Activated naive CD4-positive, alpha-beta T cell treated with anti-CD3 and anti-CD28 coated beads, Interleukin-2, amount 50 U/mL, for 24 hours (primary cell): ENCODE measurements around the gene TMED4.
A peak's percentile ranks its signal among the peaks of the same experiment; 100 is the strongest.
"Not testable (repeated sequence)": the region's sequence is repeated elsewhere in the genome, so short reads cannot be mapped to it uniquely, and the experiment has no call there.

ENCODE experiments used
- H3K27ac Mint-ChIP-seq: one replicate; pipeline ENCODE4 v1.8.0; 2021; ENCODE audit warnings: mild to moderate bottlenecking, mixed read lengths
- H3K27me3 Mint-ChIP-seq: one replicate; pipeline ENCODE4 v1.8.0; 2021; ENCODE audit warnings: mixed read lengths
- H3K36me3 Mint-ChIP-seq: one replicate; pipeline ENCODE4 v1.8.0; 2021; ENCODE audit warnings: mixed read lengths
- H3K4me1 Mint-ChIP-seq: one replicate; pipeline ENCODE4 v1.8.0; 2021; ENCODE audit warnings: mixed read lengths
- H3K4me3 Mint-ChIP-seq: one replicate; pipeline ENCODE4 v1.8.0; 2021; ENCODE audit warnings: mild to moderate bottlenecking, mixed read lengths
- H3K9me3 Mint-ChIP-seq: one replicate; pipeline ENCODE4 v1.8.0; 2021; ENCODE audit warnings: mixed read lengths

TMED4 gene

DNA sequence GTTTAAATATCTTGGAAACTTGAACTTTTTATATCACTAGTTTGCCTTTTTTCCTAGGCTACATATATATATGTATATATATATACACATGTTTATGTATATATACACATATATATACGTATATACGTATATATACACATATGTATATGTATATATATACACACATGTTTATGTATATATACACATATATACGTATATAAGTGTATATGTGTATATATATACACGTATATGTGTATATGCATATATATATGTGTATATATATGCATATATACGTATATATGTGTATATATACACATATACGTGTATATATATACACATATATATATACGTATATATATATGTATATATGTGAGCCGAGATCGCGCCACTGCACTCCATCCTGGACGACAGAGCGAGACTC lies 34.5 kb upstream of the TMED4 start:
- Mint-ChIP-seq H3K9me3 (no peaks in the 10 kb centered on the region), H3K4me1 (peaks cover 74% of the 10 kb centered on the region), H3K27me3 (no peaks in the 10 kb centered on the region), H3K4me3 (no peak overlapping the region), H3K27ac (no peak overlapping the region), H3K36me3 (peaks cover 7% of the 10 kb centered on the region)

DNA sequence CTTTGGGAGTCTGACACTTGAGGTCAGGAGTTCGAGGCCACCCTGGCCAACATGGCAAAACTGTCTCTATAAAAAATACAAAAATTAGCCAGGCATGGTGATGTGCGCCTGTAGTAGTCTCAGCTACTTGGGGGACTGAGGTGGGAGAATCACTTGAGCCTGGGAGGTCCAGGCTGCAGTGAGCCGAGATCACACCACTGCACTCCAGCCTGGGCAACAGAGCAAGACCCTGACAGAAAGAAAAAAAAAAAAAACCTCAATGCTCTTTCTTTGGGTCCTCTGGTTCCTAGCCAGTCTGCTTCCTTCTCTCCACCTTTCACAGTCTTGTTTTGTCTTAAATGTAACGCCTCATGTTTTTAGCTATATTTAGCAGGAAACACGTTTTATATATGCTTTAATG lies 33.8 kb upstream of the TMED4 start:
- H3K4me1 Mint-ChIP-seq, result peaks cover 67% of the 10 kb centered on the region
- no peaks in the 10 kb centered on the region for H3K9me3 Mint-ChIP-seq
- H3K27me3 Mint-ChIP-seq, result no peaks in the 10 kb centered on the region
- no peak overlapping the region for H3K4me3 Mint-ChIP-seq
- H3K27ac Mint-ChIP-seq, result no peak overlapping the region
- peaks cover 7% of the 10 kb centered on the region for H3K36me3 Mint-ChIP-seq

DNA sequence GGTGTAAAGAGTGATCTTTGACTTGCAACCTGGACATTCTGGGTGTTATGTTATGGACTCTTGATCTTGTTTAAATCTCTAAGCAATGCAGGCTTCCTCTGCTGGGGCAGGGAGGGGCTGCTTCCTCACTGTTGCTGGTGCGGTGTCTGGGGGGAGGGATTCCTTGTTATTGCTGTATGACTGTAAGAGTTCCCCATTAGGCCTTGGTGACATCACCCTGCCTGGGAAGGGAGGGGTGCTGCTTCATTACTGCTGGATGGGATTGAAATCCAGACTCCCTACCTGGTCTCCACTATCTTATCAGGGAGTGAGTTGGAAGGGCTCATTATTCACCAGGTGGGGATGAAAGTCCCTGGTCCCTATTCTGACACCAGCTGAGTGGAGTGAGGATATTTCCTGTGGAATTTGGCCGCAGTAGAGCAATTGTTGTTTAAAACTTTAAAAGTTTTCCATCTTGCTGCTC lies 33.1 kb upstream of the TMED4 start:
- H3K4me3 Mint-ChIP-seq, result peak overlapping the region; percentile 21
- peaks cover 7% of the 10 kb centered on the region for H3K36me3 Mint-ChIP-seq
- H3K4me1 Mint-ChIP-seq, result peaks cover 67% of the 10 kb centered on the region
- no peaks in the 10 kb centered on the region for H3K27me3 Mint-ChIP-seq
- no peaks in the 10 kb centered on the region for H3K9me3 Mint-ChIP-seq
- peak overlapping the region; percentile 71 for H3K27ac Mint-ChIP-seq

DNA sequence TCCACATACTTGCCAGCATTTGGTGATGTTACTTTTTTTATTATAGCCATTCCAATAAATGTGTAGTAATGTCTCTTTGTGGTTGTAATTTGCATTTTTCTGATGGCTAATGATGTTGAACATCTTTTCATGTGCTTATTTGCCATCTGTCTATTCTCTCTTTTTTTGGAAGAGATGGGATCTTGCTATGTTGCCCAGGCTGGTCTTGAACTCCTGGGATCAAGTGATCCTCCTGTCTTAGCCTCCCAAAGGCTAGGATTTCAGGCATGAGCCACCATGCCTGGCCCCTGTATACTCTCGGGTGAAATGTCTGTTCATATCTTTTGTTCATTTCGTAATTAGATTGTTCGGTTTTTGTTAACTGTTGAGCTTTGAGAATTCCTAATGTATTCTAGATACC lies 27.8 kb upstream of the TMED4 start:
- peaks cover 7% of the 10 kb centered on the region for H3K36me3 Mint-ChIP-seq
- no peak overlapping the region for H3K27ac Mint-ChIP-seq
- no peaks in the 10 kb centered on the region for H3K27me3 Mint-ChIP-seq
- no peak overlapping the region for H3K4me3 Mint-ChIP-seq
- no peaks in the 10 kb centered on the region for H3K9me3 Mint-ChIP-seq
- H3K4me1 Mint-ChIP-seq, result peaks cover 54% of the 10 kb centered on the region

DNA sequence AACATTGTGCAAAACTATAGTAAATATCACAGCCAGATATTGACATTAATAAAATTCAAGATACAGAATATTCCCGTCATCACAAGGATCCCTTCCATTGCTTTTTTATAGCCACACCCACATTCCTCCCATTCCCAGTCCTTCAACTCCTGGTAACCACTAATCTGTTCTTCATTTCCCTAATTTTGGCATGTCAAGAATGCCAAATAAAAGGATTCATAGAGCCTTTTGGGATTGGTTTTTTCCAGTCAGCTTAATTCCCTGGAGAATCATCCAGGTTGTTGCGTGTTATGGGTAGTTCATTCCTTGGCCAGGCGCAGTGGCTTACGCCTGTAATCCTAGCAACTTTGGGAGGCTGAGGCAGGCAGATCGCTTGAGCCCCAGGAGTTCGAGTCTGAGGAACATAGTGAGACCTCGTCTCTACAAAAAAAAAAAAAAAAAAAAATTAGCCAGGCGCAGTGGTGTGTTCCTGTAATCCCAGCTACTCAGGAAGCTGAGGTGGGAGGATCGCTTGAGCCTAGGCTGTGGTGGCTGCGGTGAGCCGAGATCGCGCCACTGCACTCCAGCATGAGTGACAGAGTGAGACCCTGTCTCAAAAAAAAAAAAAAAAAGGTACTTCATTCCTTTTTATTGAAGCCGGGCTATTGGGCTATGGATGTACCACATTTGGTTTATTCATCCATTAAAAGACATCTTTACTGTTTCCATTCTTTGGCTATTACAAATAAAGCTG lies 27.1 kb upstream of the TMED4 start:
- Mint-ChIP-seq H3K27ac (no peak overlapping the region), H3K4me1 (peaks cover 46% of the 10 kb centered on the region), H3K27me3 (no peaks in the 10 kb centered on the region), H3K36me3 (peaks cover 3% of the 10 kb centered on the region), H3K9me3 (no peaks in the 10 kb centered on the region), H3K4me3 (peak overlapping the region; percentile 36)

DNA sequence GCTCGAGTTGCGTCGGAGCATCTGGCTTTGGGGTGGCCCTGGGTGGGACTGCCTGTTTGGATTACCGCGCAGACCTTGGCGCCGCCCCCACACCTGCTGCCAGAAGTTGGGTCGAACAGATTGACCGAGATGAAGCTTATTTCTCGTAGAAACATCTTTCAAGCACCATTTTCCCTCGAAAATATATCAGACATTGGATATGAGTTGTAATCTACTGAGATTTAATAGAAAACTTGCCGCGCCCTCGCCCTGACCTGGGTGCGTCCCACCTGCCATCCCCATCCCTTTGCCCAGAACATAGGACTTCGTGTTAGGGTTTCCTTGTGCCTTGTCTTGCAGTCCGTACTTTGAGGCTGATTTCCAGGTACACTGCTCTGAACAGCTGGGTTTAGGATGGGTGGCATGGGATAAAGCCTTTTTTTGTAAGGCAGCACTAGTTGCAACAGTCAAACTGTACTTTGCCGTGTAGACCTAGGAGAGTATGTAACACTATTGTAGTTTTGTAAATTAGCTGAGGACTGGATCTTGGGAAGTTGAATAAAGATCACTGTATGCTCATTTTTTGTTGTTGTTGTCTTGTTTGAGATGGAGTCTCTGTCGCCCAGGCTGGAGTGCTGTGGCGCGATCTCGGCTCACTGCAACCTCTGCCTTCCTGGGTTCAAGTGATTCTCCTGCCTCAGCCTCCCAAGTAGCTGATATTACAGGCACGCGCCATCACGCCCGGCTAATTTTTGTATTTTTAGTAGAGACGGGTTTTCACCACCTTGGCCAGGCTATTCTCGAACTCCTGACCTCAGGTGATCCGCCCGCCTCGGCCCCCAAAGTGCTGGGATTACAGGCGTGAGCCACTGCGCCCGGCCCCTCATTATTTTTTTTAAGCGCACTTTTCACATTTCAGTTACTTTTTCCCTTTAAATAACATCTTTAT lies 25.4 kb upstream of the TMED4 start:
- Mint-ChIP-seq H3K4me1 (peaks cover 42% of the 10 kb centered on the region), H3K36me3 (peaks cover 3% of the 10 kb centered on the region)

DNA sequence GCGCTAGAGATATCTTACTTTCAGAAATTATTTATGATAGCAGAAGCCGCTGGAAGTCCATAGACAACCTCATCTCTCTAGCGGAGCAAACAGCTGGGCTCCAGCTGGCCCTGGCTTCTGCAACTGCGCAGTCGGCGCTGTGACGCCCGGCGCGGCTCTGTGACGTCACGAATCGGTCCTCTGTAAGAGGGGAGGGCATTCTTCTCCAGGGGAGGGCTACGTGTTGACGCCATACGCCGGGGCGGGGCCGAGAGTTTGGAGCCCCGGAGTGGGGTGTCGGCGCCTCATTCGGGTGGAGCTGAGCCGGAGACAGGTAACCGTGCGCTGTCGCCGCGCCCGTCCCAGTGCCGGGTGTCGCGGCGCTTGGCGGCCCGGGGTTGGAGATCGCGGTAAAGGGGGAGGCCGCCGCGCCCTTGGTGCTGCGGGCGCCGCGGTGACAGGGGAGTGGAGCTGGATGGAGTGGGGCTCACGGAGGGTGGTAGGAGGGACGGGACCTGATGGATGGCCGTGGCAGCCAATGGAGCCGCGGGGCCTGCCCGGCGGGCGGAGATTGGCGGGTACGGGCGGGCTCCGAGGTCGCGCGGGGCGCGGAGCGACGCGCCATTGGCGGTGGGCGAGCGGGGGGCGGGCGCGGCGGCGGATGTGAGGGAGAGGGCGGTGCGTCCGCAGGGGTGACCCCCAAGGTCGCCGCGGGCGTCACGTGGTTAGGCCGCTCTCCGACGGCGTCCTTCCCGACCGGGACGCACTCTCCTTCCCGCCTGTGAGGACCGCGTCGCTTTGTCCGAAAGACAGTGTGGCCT lies 24.5 kb upstream of the TMED4 start, which contains the start of gene OGDH:
OGDH (plus strand) TSS at position 287 of the 800 bp plus-strand sequence. CDS start 17,717 bp downstream, outside the sequence.
- peaks cover 3% of the 10 kb centered on the region for H3K36me3 Mint-ChIP-seq
- peaks cover 36% of the 10 kb centered on the region for H3K4me1 Mint-ChIP-seq
- peak within 1 kb of the TSS; percentile 99 for H3K27ac Mint-ChIP-seq
- no peaks in the 10 kb centered on the region for H3K9me3 Mint-ChIP-seq
- peak within 1 kb of the TSS; percentile 98 for H3K4me3 Mint-ChIP-seq
- no peaks in the 10 kb centered on the region for H3K27me3 Mint-ChIP-seq

More for the DNA sequence above, 25.4 kb upstream of the TMED4 start:
- Mint-ChIP-seq H3K27ac (peak overlapping the region; percentile 99), H3K27me3 (no peaks in the 10 kb centered on the region), H3K9me3 (no peaks in the 10 kb centered on the region), H3K4me3 (peak overlapping the region; percentile 98)

DNA sequence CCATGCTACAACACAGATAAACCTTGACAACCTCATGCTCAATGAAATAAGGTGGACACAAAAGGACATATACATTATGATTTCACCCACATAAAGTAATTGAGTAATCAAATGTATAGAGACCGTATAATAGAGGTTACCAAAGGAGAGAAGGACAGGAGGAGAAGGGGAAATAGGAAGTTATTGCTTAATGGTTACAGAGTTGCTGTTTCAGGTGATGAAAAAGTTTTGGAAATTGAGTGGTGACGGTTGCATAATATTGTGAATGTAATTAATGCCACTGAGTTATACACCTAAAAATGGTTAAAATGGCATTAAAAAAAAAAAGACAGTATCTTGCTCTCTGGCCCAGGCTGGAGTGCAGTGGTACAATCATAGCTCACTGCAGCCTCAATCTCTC lies 22.9 kb upstream of the TMED4 start:
- peaks cover 33% of the 10 kb centered on the region for H3K4me1 Mint-ChIP-seq
- H3K27ac Mint-ChIP-seq, result no peak overlapping the region
- H3K27me3 Mint-ChIP-seq, result no peaks in the 10 kb centered on the region
- peak overlapping the region; percentile 61 for H3K4me3 Mint-ChIP-seq
- H3K36me3 Mint-ChIP-seq, result peaks cover 3% of the 10 kb centered on the region
- no peaks in the 10 kb centered on the region for H3K9me3 Mint-ChIP-seq

DNA sequence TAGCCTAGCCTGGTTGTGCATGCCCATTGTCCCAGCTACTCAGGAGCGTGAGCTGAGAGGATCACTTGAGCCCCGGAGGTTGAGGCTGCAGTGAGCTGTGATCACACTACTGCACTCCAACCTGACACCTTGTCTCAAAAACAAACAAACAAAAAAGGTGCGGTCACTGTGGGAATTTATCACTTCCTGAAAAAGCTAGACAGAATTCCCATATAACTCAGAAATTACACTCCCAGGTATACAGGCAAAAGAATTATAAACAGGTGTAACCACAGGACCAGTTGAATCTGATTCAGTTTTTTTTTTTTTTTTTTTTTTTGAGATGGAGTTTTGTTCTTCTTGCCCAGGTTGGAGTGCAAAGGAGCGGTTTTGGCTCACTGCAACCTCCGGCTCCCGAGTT lies 21.2 kb upstream of the TMED4 start:
- no peaks in the 10 kb centered on the region for H3K9me3 Mint-ChIP-seq
- H3K4me3 Mint-ChIP-seq, result no peak overlapping the region
- peaks cover 20% of the 10 kb centered on the region for H3K4me1 Mint-ChIP-seq
- H3K27me3 Mint-ChIP-seq, result no peaks in the 10 kb centered on the region
- H3K36me3 Mint-ChIP-seq, result peaks cover 3% of the 10 kb centered on the region
- H3K27ac Mint-ChIP-seq, result no peak overlapping the region

DNA sequence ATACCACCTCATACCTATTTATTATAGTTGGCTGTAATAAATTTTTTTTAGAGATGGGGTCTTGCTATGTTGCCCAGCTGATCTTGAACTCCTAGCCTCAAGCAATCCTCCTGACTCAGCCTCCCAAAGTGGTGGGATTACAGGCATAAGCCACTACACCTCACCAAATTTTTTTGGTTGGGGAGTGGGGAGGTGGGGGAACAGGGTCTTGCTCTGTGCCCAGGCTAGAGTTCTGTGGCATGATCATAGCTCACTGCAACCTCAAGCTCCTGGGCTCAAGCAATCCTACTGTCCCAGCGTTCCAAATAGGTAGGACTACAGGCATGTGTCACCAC lies 20.5 kb upstream of the TMED4 start:
- Mint-ChIP-seq H3K27me3 (no peaks in the 10 kb centered on the region), H3K4me3 (no peak overlapping the region), H3K27ac (no peak overlapping the region), H3K36me3 (peaks cover 3% of the 10 kb centered on the region), H3K9me3 (no peaks in the 10 kb centered on the region), H3K4me1 (peaks cover 16% of the 10 kb centered on the region)

DNA sequence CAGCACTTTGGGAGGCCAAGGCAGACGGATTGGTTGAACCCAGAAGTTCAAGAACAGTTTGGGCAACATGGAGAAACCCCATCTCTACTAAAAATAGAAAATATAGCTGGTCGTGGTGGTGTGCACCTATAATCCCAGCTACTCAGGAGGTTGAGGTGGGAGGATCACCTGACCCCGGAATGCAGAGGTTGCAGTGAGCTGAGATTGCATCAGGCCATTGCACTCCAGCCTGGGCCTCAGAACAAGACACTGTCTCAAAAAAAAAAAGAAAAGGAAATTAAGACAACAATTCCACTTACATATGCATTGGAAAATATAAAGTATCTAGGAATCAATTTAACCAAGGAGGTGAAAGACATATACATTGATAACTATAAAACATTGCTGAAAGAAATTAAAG lies 17.2 kb upstream of the TMED4 start:
- H3K4me3 Mint-ChIP-seq, result no peak overlapping the region
- H3K27ac Mint-ChIP-seq, result no peak overlapping the region
- no peaks in the 10 kb centered on the region for H3K27me3 Mint-ChIP-seq
- no peaks in the 10 kb centered on the region for H3K36me3 Mint-ChIP-seq
- H3K9me3 Mint-ChIP-seq, result no peaks in the 10 kb centered on the region
- no peaks in the 10 kb centered on the region for H3K4me1 Mint-ChIP-seq

DNA sequence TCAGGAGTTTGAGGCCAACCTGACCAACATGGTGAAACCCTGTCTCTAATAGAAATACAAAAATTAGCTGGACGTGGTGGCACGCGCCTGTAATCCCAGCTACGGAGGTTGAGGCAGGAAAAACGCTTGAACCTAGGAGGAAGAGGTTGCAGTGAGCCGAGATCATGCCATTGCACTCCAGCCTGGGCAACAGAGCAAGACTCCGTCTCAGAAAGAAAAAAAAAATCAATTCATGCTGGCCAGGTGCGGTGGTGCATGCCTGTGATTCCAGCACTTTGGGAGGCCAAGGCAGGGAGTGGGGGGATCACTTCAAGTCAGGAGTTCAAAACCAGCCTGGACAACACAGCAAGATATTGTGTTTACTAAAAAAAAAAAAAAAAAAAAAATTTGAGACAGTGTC lies 15.2 kb upstream of the TMED4 start:
- H3K36me3 Mint-ChIP-seq, H3K4me3 Mint-ChIP-seq: not testable (repeated sequence)

DNA sequence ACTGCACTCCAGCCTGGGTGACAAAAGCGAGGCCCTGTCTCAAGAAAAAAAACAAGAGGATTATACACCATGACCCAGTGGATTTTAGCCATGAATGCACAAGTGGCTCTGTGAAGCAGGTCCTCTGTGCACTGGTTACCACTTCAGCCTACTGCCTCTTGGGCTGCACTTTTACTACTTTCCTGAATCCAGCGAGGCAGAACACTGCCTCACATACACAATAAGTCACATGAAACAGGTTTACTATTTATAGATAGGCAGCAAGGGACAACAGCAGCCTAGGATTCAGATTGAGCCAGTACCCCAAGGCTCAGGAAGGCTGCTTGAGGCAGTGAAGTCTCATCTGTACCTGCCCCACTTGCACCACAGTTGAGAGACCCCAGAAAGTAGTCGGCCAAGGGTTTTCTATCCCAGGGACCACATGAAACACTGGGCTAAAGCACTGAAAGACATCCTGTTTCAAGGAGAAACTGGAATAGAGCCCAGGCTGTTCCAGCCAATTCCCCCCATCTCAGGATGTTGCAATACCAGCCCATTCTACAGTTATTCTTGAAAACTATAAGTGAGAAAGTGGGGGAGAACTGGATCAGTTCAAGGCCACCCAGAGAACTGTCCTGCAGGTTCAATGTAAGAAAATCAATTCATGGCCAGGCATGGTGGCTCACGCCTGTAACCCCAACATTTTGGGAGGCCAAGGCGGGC lies 14.1 kb upstream of the TMED4 start:
- Mint-ChIP-seq H3K36me3 (no peaks in the 10 kb centered on the region), H3K9me3 (no peaks in the 10 kb centered on the region), H3K4me3 (no peak overlapping the region), H3K27ac (no peak overlapping the region), H3K4me1 (no peaks in the 10 kb centered on the region), H3K27me3 (no peaks in the 10 kb centered on the region)

More for the DNA sequence above, 15.2 kb upstream of the TMED4 start:
- H3K4me1 Mint-ChIP-seq, H3K9me3 Mint-ChIP-seq, H3K27me3 Mint-ChIP-seq, H3K27ac Mint-ChIP-seq: not testable (repeated sequence)

DNA sequence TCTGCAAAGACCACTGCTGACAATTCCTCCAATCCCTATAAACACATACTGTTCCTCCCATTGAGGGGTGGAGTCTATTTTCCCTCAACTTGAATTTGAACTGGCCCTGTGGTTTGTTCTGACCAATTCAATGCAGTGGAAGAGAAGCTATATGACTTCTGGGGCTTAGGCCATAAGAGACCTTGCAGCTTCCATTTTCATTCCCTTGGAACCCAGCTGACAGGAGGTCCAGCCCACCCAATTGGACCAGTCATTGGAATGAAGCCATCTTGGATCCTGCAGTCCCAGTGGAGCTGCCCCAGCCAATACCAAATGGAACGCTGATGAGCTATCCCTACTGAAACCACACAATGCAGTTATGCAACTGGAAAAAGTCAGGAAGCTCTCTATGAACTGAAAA lies 8.9 kb upstream of the TMED4 start:
- H3K9me3 Mint-ChIP-seq, result no peaks in the 10 kb centered on the region
- H3K27ac Mint-ChIP-seq, result no peak overlapping the region
- no peaks in the 10 kb centered on the region for H3K27me3 Mint-ChIP-seq
- H3K4me1 Mint-ChIP-seq, result peaks cover 7% of the 10 kb centered on the region
- H3K36me3 Mint-ChIP-seq, result no peaks in the 10 kb centered on the region
- H3K4me3 Mint-ChIP-seq, result no peak overlapping the region
